ENCODE results near the gene MAP3K5. TPM values are rescaled to one million over a fixed set of nuclear protein-coding genes. Genes with fewer than 3 reads are reported as not detected.

Gene MAP3K5
- total RNA-seq, 1 donor from 2014 or later = 1.6 TPM

- H3K36me3 Mint-ChIP-seq (ENCODE audit: unreplicated experiment) = no peaks in the 10 kb centered on the region
- peaks cover 2% of the 10 kb centered on the region for H3K4me1 Mint-ChIP-seq (ENCODE audit: unreplicated experiment)
- TF ChIP-seq CTCF (IDR thresholded peaks at IDR 0.05) = no peak
- peaks cover 4% of the 10 kb centered on the region for H3K9me3 Mint-ChIP-seq (ENCODE audit: unreplicated experiment)
- no peak overlapping the region for H3K4me3 Mint-ChIP-seq (ENCODE audit: unreplicated experiment)
- no peaks in the 10 kb centered on the region for H3K27me3 Mint-ChIP-seq (ENCODE audit: unreplicated experiment)
- no peak for DNase-seq (ENCODE audit: extremely low spot score, unreplicated experiment)
- H3K27ac Mint-ChIP-seq (ENCODE audit: unreplicated experiment) = no peak overlapping the region
These were observed 110.0 kb downstream of the MAP3K5 start for GRCh38 chr6:136682292-136682691.

GRCh38 chr6:136677822-136678221 lies 114.5 kb downstream of the MAP3K5 start:
- peaks cover 10% of the 10 kb centered on the region for H3K9me3 Mint-ChIP-seq (ENCODE audit: unreplicated experiment)
- peaks cover 4% of the 10 kb centered on the region for H3K36me3 Mint-ChIP-seq (ENCODE audit: unreplicated experiment)
- no peaks in the 10 kb centered on the region for H3K27me3 Mint-ChIP-seq (ENCODE audit: unreplicated experiment)
- no peak overlapping the region for H3K4me3 Mint-ChIP-seq (ENCODE audit: unreplicated experiment)
- H3K4me1 Mint-ChIP-seq (ENCODE audit: unreplicated experiment) = no peaks in the 10 kb centered on the region
- no peak for TF ChIP-seq CTCF (IDR thresholded peaks at IDR 0.05)
- H3K27ac Mint-ChIP-seq (ENCODE audit: unreplicated experiment) = no peak overlapping the region
- no peak for DNase-seq (ENCODE audit: extremely low spot score, unreplicated experiment)

GRCh38 chr6:136677344-136677743 lies 114.9 kb downstream of the MAP3K5 start:
- no peak overlapping the region for H3K27ac Mint-ChIP-seq (ENCODE audit: unreplicated experiment)
- TF ChIP-seq CTCF (IDR thresholded peaks at IDR 0.05) = no peak
- H3K4me1 Mint-ChIP-seq (ENCODE audit: unreplicated experiment) = no peaks in the 10 kb centered on the region
- peaks cover 4% of the 10 kb centered on the region for H3K36me3 Mint-ChIP-seq (ENCODE audit: unreplicated experiment)
- no peak for DNase-seq (ENCODE audit: extremely low spot score, unreplicated experiment)
- H3K27me3 Mint-ChIP-seq (ENCODE audit: unreplicated experiment) = no peaks in the 10 kb centered on the region
- H3K4me3 Mint-ChIP-seq (ENCODE audit: unreplicated experiment) = no peak overlapping the region
- peaks cover 10% of the 10 kb centered on the region for H3K9me3 Mint-ChIP-seq (ENCODE audit: unreplicated experiment)

GRCh38 chr6:136676075-136676474 lies 116.2 kb downstream of the MAP3K5 start:
- Mint-ChIP-seq H3K9me3 (ENCODE audit: unreplicated experiment) (peaks cover 10% of the 10 kb centered on the region), H3K36me3 (ENCODE audit: unreplicated experiment) (peaks cover 4% of the 10 kb centered on the region), H3K4me3 (ENCODE audit: unreplicated experiment) (no peak overlapping the region), H3K27ac (ENCODE audit: unreplicated experiment) (no peak overlapping the region), H3K4me1 (ENCODE audit: unreplicated experiment) (no peaks in the 10 kb centered on the region), H3K27me3 (ENCODE audit: unreplicated experiment) (no peaks in the 10 kb centered on the region)
- TF ChIP-seq CTCF (IDR thresholded peaks at IDR 0.05) = no peak
- DNase-seq (ENCODE audit: extremely low spot score, unreplicated experiment) = no peak

DNA sequence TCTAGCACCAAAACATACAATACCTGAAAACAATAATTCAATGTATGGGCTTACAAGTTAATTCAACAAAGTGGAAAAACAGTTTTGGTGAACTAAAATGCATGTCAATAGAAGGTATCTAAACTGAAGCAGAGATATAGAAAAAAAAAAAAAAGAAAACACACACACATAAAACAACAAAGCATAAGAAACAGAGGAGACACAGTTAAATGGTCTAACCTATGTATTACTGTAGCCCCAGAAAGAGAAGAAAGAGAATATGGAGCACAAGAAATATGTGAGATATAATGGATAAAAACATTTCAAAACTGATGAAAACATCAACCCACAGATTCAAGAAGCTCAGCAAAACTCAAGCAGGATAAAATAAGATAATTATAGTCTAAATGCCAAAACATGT lies 118.7 kb downstream of the MAP3K5 start:
- H3K27me3 Mint-ChIP-seq (ENCODE audit: unreplicated experiment) = no peaks in the 10 kb centered on the region
- H3K36me3 Mint-ChIP-seq (ENCODE audit: unreplicated experiment) = peaks cover 4% of the 10 kb centered on the region
- peaks cover 10% of the 10 kb centered on the region for H3K9me3 Mint-ChIP-seq (ENCODE audit: unreplicated experiment)
- DNase-seq (ENCODE audit: extremely low spot score, unreplicated experiment) = no peak
- H3K4me1 Mint-ChIP-seq (ENCODE audit: unreplicated experiment) = peaks cover 17% of the 10 kb centered on the region
- H3K27ac Mint-ChIP-seq (ENCODE audit: unreplicated experiment) = no peak overlapping the region
- no peak overlapping the region for H3K4me3 Mint-ChIP-seq (ENCODE audit: unreplicated experiment)
- TF ChIP-seq CTCF (IDR thresholded peaks at IDR 0.05) = no peak

Data from osteocyte (in vitro differentiated cells).